Breast epithelium (tissue), 3 donors: ENCODE results near the gene NPIPB9.
"Not testable (repeated sequence)": the region's sequence is repeated elsewhere in the genome, so short reads cannot be mapped to it uniquely, and the experiment has no call there.

Experiments used
- POLR2A ChIP-seq: fragments of 450-650 bp; IDR thresholded peaks from one replicate; pipeline ENCODE4 v1.6.1; 2016; ENCODE audit warnings: antibody characterized with exemption, mild to moderate bottlenecking, moderate library complexity
- POLR2AphosphoS5 ChIP-seq, 3 donors: sonication (generic); formaldehyde crosslinking; IDR thresholded peaks; one replicate each; pipeline ENCODE4 v1.6.1; 2017; ENCODE audit warnings: antibody characterized with exemption in 3 of 3
- TF ChIP-seq, protein P1 (sequence below), 3 donors: fragments of 450-650 bp; IDR thresholded peaks; one replicate each; pipeline ENCODE4 v1.5.1; 2016 to 2017; ENCODE audit warnings: antibody characterized with exemption in 3 of 3, mild to moderate bottlenecking in 3 of 3, moderate library complexity in 3 of 3

DNA sequence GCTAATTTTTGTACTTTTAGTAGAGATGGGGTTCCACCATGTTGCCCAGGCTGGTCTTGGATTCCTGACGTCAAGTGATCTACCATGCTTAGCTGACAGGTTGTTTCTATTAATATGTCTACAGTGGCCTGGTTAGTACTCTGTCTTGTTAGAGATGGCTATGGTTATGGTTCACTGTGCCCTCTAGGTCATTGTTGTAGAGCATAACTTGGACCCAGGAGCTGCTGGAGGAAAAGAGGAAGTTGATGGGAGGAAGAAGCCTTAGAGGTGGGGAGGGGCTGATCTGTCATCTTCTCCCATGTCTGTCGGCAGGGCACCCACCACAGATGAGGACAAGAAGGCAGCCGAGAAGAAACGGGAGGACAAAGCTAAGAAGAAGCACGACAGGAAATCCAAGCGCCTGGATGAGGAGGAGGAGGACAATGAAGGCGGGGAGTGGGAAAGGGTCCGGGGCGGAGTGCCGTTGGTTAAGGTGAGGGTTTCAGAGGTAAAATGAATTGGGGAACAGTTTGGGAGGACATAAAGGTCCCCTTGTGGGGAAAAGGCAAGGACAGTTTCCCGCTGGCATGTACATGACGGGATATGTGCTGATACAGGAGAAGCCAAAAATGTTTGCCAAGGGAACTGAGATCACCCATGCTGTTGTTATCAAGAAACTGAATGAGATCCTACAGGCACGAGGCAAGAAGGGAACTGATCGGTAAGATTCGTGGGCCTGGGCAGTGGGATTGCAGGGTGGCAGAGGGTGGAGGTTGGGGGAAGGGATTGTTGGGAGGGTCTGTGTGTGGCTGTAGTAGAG is 28.5 kb upstream of the NPIPB9 start:
- TF ChIP-seq, protein P1, sequence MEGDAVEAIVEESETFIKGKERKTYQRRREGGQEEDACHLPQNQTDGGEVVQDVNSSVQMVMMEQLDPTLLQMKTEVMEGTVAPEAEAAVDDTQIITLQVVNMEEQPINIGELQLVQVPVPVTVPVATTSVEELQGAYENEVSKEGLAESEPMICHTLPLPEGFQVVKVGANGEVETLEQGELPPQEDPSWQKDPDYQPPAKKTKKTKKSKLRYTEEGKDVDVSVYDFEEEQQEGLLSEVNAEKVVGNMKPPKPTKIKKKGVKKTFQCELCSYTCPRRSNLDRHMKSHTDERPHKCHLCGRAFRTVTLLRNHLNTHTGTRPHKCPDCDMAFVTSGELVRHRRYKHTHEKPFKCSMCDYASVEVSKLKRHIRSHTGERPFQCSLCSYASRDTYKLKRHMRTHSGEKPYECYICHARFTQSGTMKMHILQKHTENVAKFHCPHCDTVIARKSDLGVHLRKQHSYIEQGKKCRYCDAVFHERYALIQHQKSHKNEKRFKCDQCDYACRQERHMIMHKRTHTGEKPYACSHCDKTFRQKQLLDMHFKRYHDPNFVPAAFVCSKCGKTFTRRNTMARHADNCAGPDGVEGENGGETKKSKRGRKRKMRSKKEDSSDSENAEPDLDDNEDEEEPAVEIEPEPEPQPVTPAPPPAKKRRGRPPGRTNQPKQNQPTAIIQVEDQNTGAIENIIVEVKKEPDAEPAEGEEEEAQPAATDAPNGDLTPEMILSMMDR (IDR thresholded peaks at IDR 0.05), result not testable (repeated sequence)
- TF ChIP-seq POLR2A; POLR2AphosphoS5 (IDR thresholded peaks at IDR 0.05): not testable (repeated sequence)
